A549 (cell line): ENCODE results near the gene SAPCD2. TPM values are rescaled to one million over a fixed set of nuclear protein-coding genes. Genes with fewer than 3 reads are reported as not detected.

Experiments
- ATAC-seq, 2 experiments: fragments of 200-7000 bp in 1 of 2; fragments of >200 bp in 1 of 2; cut with Nextera tagmentation in 1 of 2; cut with Tn5 transposase in 1 of 2; 3 replicates each; pipeline versions ENCODE4 v1.8.0 to v1.9.1; 2018 to 2020; ENCODE audit warnings: mild to moderate bottlenecking in 1 of 2, moderate library complexity in 1 of 2
- CTCF ChIA-PET: fragments of 300-600 bp; sonication (Branson Sonifier 250); formaldehyde crosslinking; extraction: SDS; loops from one replicate; lab custom pipeline; 2021; ENCODE audit warnings: antibody characterized with exemption, inconsistent platforms; lab: Yijun Ruan, JAX
- POLR2A ChIA-PET: fragments of 350-600 bp; formaldehyde crosslinking; extraction: SDS; loops from one replicate; lab custom pipeline; 2021; ENCODE audit warnings: antibody characterized with exemption, inconsistent platforms; lab: Yijun Ruan, JAX
- DNase-seq, 2 experiments: peaks; one replicate each; pipeline versions ENCODE4 v3.0.0 to v3.0.0-alpha.2; 2011 to 2016; ENCODE audit warnings: low read depth in 1 of 2, low spot score in 1 of 2
- FAIRE-seq: peaks from 2 replicates; lab custom pipeline; 2011; peaks lifted over from hg19 to GRCh38; lab: Jason Lieb, UNC
- H3K27ac ChIP-seq, 2 experiments: fragments of >200 bp; sonication (Bioruptor Twin); formaldehyde crosslinking; 3 replicates each; pipeline ENCODE4 v1.5.1; 2016 to 2017
- H3K4me1 ChIP-seq: fragments of >200 bp; sonication (Bioruptor Twin); formaldehyde crosslinking; 3 replicates; pipeline ENCODE4 v1.6.1; 2016
- H3K4me2 ChIP-seq: fragments of >200 bp; sonication (Bioruptor Twin); formaldehyde crosslinking; 3 replicates; pipeline ENCODE4 v1.6.1; 2016
- H3K4me3 ChIP-seq: fragments of >200 bp; sonication (Bioruptor Twin); formaldehyde crosslinking; 3 replicates; pipeline ENCODE4 v1.5.1; 2016
- H3K9me3 ChIP-seq: fragments of >200 bp; sonication (Bioruptor Twin); formaldehyde crosslinking; 3 replicates; pipeline ENCODE4 v1.6.1; 2016
- ATOH8 ChIP-seq: fragments of 250-450 bp; sonication (Bioruptor Pico); IDR thresholded peaks from 2 replicates; pipeline ENCODE4 v1.5.0; 2020; ENCODE audit warnings: low read depth, mild to moderate bottlenecking, moderate library complexity
- BHLHE40 ChIP-seq: IDR thresholded peaks from 2 replicates; pipeline ENCODE4 v1.6.1; 2012; ENCODE audit warnings: low read depth, low read length, inconsistent platforms
- CBX8 ChIP-seq: fragments of 200-600 bp; sonication (generic); IDR thresholded peaks from 2 replicates; pipeline ENCODE4 v1.6.1; 2016
- CHD4 ChIP-seq: fragments of 200-600 bp; sonication (generic); IDR thresholded peaks from 2 replicates; pipeline ENCODE4 v1.6.1; 2016; ENCODE audit warnings: antibody characterized with exemption, mild to moderate bottlenecking, borderline replicate concordance
- FOSL2 ChIP-seq, 2 experiments: fragments of 450-650 bp in 1 of 2; fragments of >200 bp in 1 of 2; sonication (Bioruptor Twin) in 1 of 2; formaldehyde crosslinking; IDR thresholded peaks; 2 replicates each; pipeline versions ENCODE4 v1.5.0 to v1.6.1; 2016 to 2020; ENCODE audit warnings: mild to moderate bottlenecking in 1 of 2, moderate library complexity in 1 of 2
- HDAC2 ChIP-seq: fragments of 200-600 bp; sonication (generic); IDR thresholded peaks from 2 replicates; pipeline ENCODE4 v1.6.1; 2016
- HEYL ChIP-seq: fragments of 250-450 bp; sonication (Bioruptor Pico); IDR thresholded peaks from 2 replicates; pipeline ENCODE4 v1.8.0; 2021; ENCODE audit warnings: mild to moderate bottlenecking, moderate library complexity
- HOXB5 ChIP-seq: fragments of 250-450 bp; sonication (Bioruptor Pico); IDR thresholded peaks from 2 replicates; pipeline ENCODE4 v1.5.0; 2020; ENCODE audit warnings: mild to moderate bottlenecking, moderate library complexity
- JUN ChIP-seq, 2 experiments: fragments of >200 bp; sonication (Bioruptor Twin); formaldehyde crosslinking; IDR thresholded peaks; 2 replicates in 1 of 2; 3 replicates in 1 of 2; pipeline ENCODE4 v1.6.1; 2016 to 2017
- KDM1A ChIP-seq: fragments of 200-600 bp; sonication (generic); IDR thresholded peaks from 2 replicates; pipeline ENCODE4 v1.6.1; 2016; ENCODE audit warnings: low read depth, mild to moderate bottlenecking
- MAX ChIP-seq: IDR thresholded peaks from 2 replicates; pipeline ENCODE4 v1.6.1; 2012
- PHF8 ChIP-seq: fragments of 200-600 bp; sonication (generic); IDR thresholded peaks from 2 replicates; pipeline ENCODE4 v1.6.1; 2016; ENCODE audit warnings: low read depth, mild to moderate bottlenecking, antibody characterized with exemption, moderate library complexity, borderline replicate concordance
- POLR2AphosphoS2 ChIP-seq: conservative IDR thresholded peaks from 2 replicates; pipeline ENCODE4 v1.6.1; 2012; ENCODE audit warnings: low read length, improper control_type of control experiment, inconsistent platforms
- RCOR1 ChIP-seq: fragments of 150-350 bp; IDR thresholded peaks from 2 replicates; pipeline ENCODE4 v1.6.1; 2014; ENCODE audit warnings: antibody characterized with exemption, low read length, low read depth
- SREBF2 ChIP-seq: fragments of 450-650 bp; IDR thresholded peaks from 2 replicates; pipeline ENCODE4 v1.6.1; 2014; ENCODE audit warnings: mild to moderate bottlenecking, moderate library complexity
- TFCP2L1 ChIP-seq: fragments of 250-450 bp; sonication (Bioruptor Pico); IDR thresholded peaks from 2 replicates; pipeline ENCODE4 v1.5.0; 2021; ENCODE audit warnings: mild to moderate bottlenecking
- WGBS: methylation state at CpG from one replicate; pipeline ENCODE4 v1.1.6; 2017; ENCODE audit errors: missing lambda C conversion rate; 5-methylcytosine and 5-hydroxymethylcytosine counted together
- polyA plus RNA-seq, 4 experiments: library from polyadenylated mRNA; depleted of rRNA in 3 of 4; stranded (reverse); fragments of >200 nt; fragmentation: RNase III in 1 of 4; extraction: RNeasy Plus Mini Kit Qiagen cat#74134 plus additional on column Dnase treatment in 1 of 4; gene quantifications; 2 replicates in 3 of 4; 3 replicates in 1 of 4; pipeline ENCODE4 v1.2.3, GENCODE V29; 2011 to 2017
- TF ChIP-seq, protein P1 (sequence below): fragments of >200 bp; sonication (Bioruptor Twin); formaldehyde crosslinking; IDR thresholded peaks from 3 replicates; pipeline ENCODE4 v1.6.1; 2016
- TF ChIP-seq, protein P2 (sequence below): fragments of 150-350 bp; IDR thresholded peaks from 2 replicates; pipeline ENCODE4 v1.6.1; 2014; ENCODE audit warnings: low read depth, mild to moderate bottlenecking, low read length

Gene SAPCD2
- polyA plus RNA-seq, 2 of the 4 experiments (the other 2 are of a cell fraction), result 6.9 to 14.6 TPM

DNA sequence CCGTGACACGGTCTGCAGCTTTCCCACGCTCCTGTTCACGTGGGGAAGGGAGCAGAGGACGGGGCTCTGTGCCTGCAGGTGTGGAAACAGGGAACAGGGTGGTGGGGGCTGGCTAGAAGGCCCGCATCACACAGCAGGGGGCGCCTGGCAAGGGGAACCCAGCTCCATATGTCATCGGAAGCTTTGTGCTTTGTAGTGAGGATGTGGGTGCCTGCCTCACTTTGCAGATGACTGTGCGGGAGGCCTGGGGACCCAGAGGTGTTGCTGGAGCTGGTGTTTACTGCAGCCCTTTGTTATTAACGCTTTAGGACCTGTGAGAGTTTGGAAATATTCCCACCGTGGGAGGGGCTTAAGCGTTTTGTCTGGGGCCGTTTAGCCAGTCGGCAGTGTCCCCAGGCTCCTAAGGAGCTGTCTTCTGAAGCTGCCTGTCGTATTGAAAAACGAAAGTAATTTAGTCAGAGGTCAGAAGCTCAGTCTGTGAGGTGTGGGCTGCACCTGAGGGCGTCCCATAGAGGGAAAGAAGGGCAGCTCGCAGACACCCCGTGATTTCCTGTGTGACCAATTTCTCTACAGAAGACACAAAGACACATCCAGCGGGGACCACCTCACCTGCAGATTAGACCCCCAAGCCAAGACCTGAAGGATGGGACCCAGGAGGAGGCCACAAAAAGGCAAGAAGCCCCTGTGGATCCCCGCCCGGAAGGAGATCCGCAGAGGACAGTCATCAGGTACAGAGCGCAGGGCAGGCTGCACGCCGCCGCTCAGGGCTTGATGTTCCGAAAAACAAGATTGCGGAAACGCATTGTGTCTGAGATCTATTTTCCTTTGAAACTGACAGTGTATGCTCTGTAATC lies 25.5 kb upstream of the SAPCD2 start:
- DNase-seq (no peak), FAIRE-seq (no peak), ATAC-seq (peak; percentile 40 to 63; a peak in 3 of 6 replicates)
- ChIA-PET POLR2A (interaction anchor here (0.5 to 0.8 kb wide), 2 partner anchors 9 to 128 kb away, joined by 3 to 4 read pairs; partner anchors contain the start of gene MAN1B1), CTCF (interaction anchor here (0.7 to 24.0 kb wide), 13 partner anchors 10 to 188 kb away, joined by 3 to 321 read pairs (median 4); partner anchors contain the start of genes ANAPC2, MAN1B1, SAPCD2 and SSNA1)
- no peaks in the 10 kb centered on the region for H3K4me1 ChIP-seq
- WGBS, result 81% methylated on average over 30 of the region's 30 CpGs
- no peak overlapping the region for H3K27ac ChIP-seq
- no peak overlapping the region for H3K4me3 ChIP-seq
- H3K4me2 ChIP-seq, result no peak overlapping the region
- no peaks in the 10 kb centered on the region for H3K9me3 ChIP-seq
- no peak for TF ChIP-seq JUN (IDR thresholded peaks at IDR 0.05)

- Histone ChIP-seq H3K4me3 (no peak overlapping the region), H3K4me1 (peaks cover 22% of the 10 kb centered on the region), H3K4me2 (no peak overlapping the region), H3K27ac (no peak overlapping the region), H3K9me3 (no peaks in the 10 kb centered on the region)
- ChIA-PET CTCF (interaction anchor here (0.9 to 24.0 kb wide), 16 partner anchors 13 to 138 kb away, joined by 3 to 321 read pairs (median 4); partner anchors contain the start of genes NPDC1, RNF224 and SAPCD2), POLR2A (no interaction called here)
- ATAC-seq, result no peak
- TF ChIP-seq POLR2AphosphoS2, result no peak
- TF ChIP-seq TFCP2L1 (CRISPR knock-in tag), result no peak
- TF ChIP-seq, protein P1, sequence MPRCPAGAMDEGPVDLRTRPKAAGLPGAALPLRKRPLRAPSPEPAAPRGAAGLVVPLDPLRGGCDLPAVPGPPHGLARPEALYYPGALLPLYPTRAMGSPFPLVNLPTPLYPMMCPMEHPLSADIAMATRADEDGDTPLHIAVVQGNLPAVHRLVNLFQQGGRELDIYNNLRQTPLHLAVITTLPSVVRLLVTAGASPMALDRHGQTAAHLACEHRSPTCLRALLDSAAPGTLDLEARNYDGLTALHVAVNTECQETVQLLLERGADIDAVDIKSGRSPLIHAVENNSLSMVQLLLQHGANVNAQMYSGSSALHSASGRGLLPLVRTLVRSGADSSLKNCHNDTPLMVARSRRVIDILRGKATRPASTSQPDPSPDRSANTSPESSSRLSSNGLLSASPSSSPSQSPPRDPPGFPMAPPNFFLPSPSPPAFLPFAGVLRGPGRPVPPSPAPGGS, result no peak
- no peak for TF ChIP-seq HDAC2
- TF ChIP-seq ATOH8 (CRISPR knock-in tag), result no peak
- TF ChIP-seq PHF8, result no peak
- FAIRE-seq, result no peak
- DNase-seq, result no peak
- WGBS, result 78% methylated on average over 11 of the region's 11 CpGs
Observed at GRCh38 chr9:137089232-137089947, 19.0 kb upstream of the SAPCD2 start.

DNA sequence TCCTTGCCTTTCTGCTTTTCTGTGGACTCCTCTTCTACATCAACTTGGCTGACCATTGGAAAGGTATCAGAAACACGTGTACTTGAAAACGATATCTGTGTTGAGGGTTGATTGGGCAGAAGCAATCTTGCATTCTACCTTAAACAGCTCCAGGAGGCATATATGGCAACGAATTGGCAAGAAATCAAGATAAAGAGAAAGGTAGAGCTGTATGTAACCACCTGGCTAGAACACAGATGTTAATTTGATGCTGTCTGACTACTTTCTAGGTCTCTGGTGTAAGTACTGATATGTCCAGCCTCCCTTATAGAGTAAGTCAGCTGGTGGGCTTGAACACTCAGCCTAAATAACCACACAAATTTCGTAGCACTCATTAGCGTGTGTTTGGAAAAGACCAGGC lies 17.8 kb upstream of the SAPCD2 start:
- CTCF ChIA-PET, result interaction anchor here (0.9 to 24.0 kb wide), 12 partner anchors 12 to 149 kb away, joined by 3 to 321 read pairs (median 5); partner anchors contain the start of genes NPDC1, RNF224 and SAPCD2
- H3K4me1 ChIP-seq, result peaks cover 34% of the 10 kb centered on the region

GRCh38 chr9:137087409-137087925 lies 17.1 kb upstream of the SAPCD2 start:
- H3K27ac ChIP-seq, result peak overlapping the region; percentile 89 to 92
- WGBS, result 58% methylated on average over 13 of the region's 22 CpGs
- ChIA-PET POLR2A (interaction anchor here (0.6 to 2.5 kb wide), 13 partner anchors 10 to 153 kb away, joined by 3 to 19 read pairs (median 4); partner anchors contain the start of genes DPP7, SAPCD2, TPRN and TUBB4B), CTCF (interaction anchor here (1.0 to 24.0 kb wide), 16 partner anchors 9 to 150 kb away, joined by 3 to 321 read pairs (median 7); partner anchors contain the start of genes NPDC1, RNF224, SAPCD2 and UAP1L1)
- peak overlapping the region; percentile 82 for H3K4me3 ChIP-seq
- no peak for DNase-seq
- no peaks in the 10 kb centered on the region for H3K9me3 ChIP-seq
- peak overlapping the region; percentile 99 for H3K4me2 ChIP-seq
- no peak for ATAC-seq
- FAIRE-seq, result no peak
- peaks cover 41% of the 10 kb centered on the region for H3K4me1 ChIP-seq
- TF ChIP-seq SREBF2 (no peak), HOXB5 (CRISPR knock-in tag) (no peak), FOSL2 (IDR thresholded peaks at IDR 0.05) (no peak), FOSL2 (CRISPR knock-in tag; IDR thresholded peaks at IDR 0.05) (no peak), CHD4 (no peak), KDM1A (no peak), HEYL (no peak)
- TF ChIP-seq, protein P1, result no peak
- TF ChIP-seq, protein P2, sequence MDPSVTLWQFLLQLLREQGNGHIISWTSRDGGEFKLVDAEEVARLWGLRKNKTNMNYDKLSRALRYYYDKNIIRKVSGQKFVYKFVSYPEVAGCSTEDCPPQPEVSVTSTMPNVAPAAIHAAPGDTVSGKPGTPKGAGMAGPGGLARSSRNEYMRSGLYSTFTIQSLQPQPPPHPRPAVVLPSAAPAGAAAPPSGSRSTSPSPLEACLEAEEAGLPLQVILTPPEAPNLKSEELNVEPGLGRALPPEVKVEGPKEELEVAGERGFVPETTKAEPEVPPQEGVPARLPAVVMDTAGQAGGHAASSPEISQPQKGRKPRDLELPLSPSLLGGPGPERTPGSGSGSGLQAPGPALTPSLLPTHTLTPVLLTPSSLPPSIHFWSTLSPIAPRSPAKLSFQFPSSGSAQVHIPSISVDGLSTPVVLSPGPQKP, result no peak

More for the DNA sequence above, 17.8 kb upstream of the SAPCD2 start:
- TF ChIP-seq BHLHE40, result no peak
- no peak for TF ChIP-seq CBX8
- no peak for TF ChIP-seq RCOR1
- TF ChIP-seq FOSL2 (IDR thresholded peaks at IDR 0.05), result no peak
- no peak for TF ChIP-seq FOSL2 (CRISPR knock-in tag; IDR thresholded peaks at IDR 0.05)
- no peak for TF ChIP-seq HEYL
- no peak for TF ChIP-seq MAX
- no peaks in the 10 kb centered on the region for H3K9me3 ChIP-seq
- no peak overlapping the region for H3K27ac ChIP-seq
- no peak overlapping the region for H3K4me3 ChIP-seq
- peak overlapping the region; percentile 99 for H3K4me2 ChIP-seq
- POLR2A ChIA-PET, result interaction anchor here (1.9 kb wide), 1 partner anchor 25 kb away, joined by 4 read pairs; no protein-coding TSS in a partner anchor
- WGBS, result 85% methylated on average over 5 of the region's 5 CpGs
- DNase-seq, result no peak
- ATAC-seq, result no peak
- no peak for FAIRE-seq
